GM18508 (cell line): ENCODE data around the gene CLEC12A.
"Not testable (repeated sequence)": the region's sequence is repeated elsewhere in the genome, so short reads cannot be mapped to it uniquely, and the experiment has no call there.

Experiments used
- ATAC-seq: cut with Tn5 transposase; IDR thresholded peaks from one replicate; pipeline ENCODE4 v1.9.1; 2021; ENCODE audit warnings: moderate number of reproducible peaks; ENCODE audit not compliant: insufficient read depth, unreplicated experiment

CLEC12A gene

DNA sequence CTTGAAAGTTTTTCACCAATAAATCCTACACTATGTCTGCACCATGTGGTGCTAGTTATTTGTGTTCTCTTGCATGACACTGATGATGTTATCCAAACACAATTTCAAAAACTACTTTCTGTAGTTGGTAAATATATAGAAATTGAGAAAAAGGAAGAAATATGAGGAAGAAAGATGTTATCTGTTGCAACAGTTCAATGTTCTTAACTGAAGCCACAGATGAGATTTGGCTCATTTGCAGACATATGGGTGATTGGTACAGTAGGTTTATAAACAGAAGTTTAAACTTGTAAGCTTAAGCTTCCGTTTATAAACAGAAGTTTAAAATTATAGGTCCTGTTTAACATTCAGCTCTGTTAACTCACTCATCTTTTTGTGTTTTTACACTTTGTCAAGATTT, at the start of gene CLEC12A:
TSS of gene CLEC12A (plus strand) at position 229 of the 400 bp plus-strand sequence. CDS start 188 bp downstream, outside the sequence.
- ATAC-seq: no peak

DNA sequence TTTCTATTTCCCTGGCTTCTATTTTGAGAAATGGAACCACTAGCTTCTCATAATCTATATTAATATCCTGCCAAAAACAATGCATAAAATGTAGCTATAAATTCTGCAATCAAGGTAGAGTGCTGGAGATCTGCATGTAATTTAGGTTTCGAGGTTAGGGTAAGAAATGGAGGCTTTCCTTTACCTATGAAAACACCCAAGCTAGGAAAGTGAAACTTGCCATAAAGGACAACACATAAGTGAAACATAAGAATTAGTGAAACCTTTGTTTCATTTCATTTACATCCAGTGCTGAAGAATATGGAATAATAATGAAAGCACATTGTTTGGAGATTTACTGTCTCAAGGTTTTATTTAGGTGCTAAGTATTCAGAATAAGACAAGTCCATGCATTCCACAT, 48.8 kb upstream of the CLEC12A start:
- ATAC-seq: no peak

- ATAC-seq: no peak
Observed at GRCh38 chr12:9925705-9926393, 45.4 kb upstream of the CLEC12A start.

DNA sequence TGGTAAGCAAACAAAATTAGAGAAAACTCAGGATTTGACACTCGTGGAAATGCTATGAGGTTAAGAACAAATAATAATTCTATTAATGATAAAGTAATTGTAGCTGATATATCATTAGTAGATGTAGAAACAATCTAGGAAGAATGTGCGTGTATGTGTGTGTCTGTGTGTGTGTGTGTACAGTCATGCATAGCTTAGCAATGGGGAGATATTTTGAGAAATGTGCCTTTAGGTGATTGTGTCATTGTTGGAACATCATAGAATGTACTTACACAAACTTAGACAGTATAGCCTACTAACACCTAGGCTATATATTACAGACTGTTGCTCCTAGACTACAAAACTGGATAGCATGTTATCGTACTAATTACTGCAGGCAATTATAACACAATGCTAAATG, 44.3 kb upstream of the CLEC12A start:
- no peak for ATAC-seq

- ATAC-seq: no peak
Observed at GRCh38 chr12:9928607-9929006, 42.6 kb upstream of the CLEC12A start.

- ATAC-seq: no peak
Observed at GRCh38 chr12:9931245-9931644, 40.0 kb upstream of the CLEC12A start.

- no peak for ATAC-seq
Observed at GRCh38 chr12:9932270-9932669, 38.9 kb upstream of the CLEC12A start, which contains the start of gene CLEC2A. Gene CLEC2A (minus strand): TSS chr12:9932370. CDS start chr12:9932329, 41 bp downstream.

- no peak for ATAC-seq
Observed at GRCh38 chr12:9933958-9934357, 37.3 kb upstream of the CLEC12A start.

- no peak for ATAC-seq
Observed at GRCh38 chr12:9935026-9935425, 36.2 kb upstream of the CLEC12A start.

GRCh38 chr12:9936591-9936990, 34.6 kb upstream of the CLEC12A start:
- ATAC-seq: no peak

DNA sequence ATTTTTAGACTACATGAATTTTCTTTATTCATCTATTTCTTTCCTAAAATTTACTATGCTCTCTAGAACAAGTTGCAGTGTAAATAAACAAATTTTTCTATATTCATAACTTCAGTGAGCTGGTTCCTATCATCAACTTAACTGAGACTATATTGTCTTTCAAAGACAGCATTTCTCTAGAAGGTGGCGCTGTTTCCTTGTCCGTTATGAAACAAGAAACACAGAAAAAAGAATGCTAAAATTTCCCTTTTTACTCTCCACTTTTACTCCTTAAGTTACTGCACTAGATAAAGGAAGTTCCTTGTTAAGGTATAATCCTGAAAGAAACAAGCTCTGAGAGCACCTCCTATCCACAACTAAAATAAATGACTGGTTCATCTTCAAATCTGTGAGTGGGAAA, 30.8 kb upstream of the CLEC12A start:
- ATAC-seq: no peak

GRCh38 chr12:9941838-9942237, 29.4 kb upstream of the CLEC12A start:
- ATAC-seq: no peak

DNA sequence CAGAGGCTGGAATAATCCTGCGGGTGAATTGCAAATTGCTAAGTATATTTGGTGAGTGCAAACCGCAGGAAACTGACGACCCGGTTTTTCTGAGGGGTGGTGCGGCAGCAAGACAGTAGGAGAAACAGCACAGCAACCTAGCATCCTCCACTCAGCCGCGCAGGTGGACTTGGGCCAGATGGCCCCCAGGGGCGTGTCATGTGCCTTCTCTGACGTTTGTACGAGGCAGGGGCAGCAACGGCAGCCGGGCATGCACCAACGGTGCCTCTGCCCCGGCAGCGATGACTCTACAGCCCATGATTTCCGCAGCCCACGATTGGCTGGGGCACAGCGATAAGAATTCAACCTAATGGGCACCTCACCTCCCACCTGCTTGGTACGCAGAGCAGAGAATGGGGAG, 28.0 kb upstream of the CLEC12A start:
- ATAC-seq: peak; percentile 45

DNA sequence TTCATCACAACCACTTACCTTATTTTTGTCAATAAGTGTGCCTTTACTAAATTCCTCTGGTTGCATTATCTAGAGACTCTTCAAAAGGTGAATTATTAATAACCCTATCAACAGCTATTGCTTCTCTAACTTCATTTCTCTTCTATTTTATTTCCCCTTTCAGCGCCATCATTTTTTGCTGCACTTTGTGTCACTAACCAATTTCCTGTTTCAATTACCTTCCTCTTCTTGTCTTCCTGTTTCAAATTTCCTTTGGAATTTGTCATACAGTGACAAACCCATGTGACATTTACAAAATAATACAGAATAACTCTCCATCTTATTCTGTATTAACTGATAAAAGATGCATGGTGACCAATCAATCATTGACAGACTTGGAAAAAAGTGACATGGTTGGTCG, 26.8 kb upstream of the CLEC12A start:
- ATAC-seq: no peak

GRCh38 chr12:9947674-9948073, 23.5 kb upstream of the CLEC12A start:
- ATAC-seq: no peak

DNA sequence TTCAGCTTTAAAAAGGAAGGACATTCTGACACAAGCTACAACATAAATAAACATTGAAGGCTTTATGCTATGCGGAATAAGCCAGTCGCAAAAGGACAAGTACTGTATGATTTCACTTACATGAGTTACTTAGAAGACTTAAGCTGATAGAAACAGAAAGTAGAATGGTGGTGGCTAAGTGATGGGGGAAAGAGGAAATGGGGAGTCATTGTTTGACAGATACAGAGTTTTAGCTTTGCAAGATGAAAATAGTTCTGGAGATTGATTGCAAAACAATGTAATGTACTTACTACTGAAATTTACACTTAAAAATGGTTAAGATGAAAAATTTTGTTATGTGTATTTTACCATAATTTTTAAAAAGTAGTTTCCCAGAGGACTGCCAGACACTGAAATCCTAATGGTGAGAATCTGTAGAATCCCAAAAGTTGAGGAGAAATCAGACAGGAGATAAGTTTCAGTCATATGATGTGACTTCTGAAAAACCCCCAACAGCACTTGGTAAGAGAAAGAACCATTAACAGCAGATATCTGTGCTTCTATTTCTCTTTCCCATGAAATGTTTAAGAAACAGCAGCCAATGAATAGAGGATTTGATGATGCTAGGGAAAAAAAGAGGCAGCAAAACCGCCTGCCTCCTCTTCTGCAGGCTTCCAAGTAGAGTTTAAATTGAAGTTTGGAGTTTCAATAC, 22.5 kb upstream of the CLEC12A start:
- ATAC-seq: peak; percentile 92

DNA sequence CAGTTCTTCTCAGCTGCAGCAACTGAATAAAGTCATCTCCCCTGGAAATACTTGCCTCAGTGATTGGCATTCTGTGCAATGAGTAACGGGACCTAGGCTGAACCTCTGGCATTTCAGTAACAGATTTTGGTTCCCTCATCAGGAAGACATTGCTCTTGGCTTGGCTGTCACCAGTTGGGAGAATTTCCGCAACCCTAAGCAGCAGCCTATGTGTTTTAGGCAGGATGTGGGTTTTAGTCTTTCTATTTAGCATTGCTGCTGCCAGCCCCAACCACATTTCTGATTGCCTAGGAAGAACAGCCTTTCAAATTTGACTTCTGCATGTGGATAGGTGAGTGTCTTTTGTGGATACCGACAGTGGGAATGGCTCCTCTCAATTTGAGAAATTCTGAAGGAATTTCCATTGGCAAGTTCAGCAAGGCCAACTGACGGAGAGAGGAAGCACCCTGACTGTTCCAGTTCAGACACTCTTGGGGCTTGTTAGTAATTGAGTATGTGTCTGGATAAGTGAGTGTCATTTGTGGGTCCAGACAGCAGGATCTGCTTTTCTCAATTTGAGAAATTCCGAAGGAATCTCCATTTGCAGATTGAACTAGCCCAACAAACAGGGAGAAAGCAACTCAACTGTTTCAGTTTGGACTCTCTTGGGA, 20.1 kb upstream of the CLEC12A start:
- no peak for ATAC-seq

DNA sequence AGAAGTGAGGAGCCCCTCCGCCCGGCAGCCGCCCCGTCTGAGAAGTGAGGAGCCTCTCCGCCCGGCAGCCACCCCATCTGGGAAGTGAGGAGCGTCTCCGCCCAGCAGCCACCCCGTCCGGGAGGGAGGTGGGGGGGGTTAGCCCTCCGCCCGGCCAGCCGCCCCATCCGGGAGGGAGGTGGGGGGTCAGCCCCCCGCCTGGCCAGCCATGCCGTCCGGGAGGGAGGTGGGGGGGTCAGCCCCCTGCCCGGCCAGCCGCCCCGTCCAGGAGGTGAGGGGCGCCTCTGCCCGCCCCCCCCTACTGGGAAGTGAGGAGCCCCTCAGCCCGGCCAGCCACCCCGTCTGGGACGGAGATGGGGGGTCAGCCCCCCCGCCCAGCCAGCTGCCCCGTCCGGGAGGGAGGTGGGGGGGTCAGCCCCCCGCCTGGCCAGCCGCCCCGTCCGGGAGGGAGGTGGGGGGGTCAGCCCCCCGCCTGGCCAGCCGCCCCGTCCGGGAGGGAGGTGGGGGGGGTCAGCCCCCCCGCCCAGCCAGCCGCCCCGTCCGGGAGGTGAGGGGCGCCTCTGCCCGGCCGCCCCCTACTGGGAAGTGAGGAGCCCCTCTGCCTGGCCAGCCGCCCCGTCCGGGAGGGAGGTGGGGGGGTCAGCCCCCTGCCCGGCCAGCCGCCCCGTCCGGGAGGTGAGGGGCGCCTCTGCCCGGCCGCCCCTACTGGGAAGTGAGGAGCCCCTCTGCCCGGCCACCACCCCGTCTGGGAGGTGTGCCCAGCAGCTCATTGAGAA, 18.1 kb upstream of the CLEC12A start:
- not testable (repeated sequence) for ATAC-seq

- ATAC-seq: no peak
Observed at GRCh38 chr12:9957834-9958233, 13.4 kb upstream of the CLEC12A start.

- no peak for ATAC-seq
Observed at GRCh38 chr12:9960590-9960989, 10.6 kb upstream of the CLEC12A start.

GRCh38 chr12:9961106-9961505, 10.1 kb upstream of the CLEC12A start:
- ATAC-seq: peak; percentile 58
